Stimulated activated CD4-positive, alpha-beta T cell treated with anti-CD3 and anti-CD28 coated beads, Interleukin-2, amount 100 ng/mL, for 48 hours (primary cell): ENCODE data around the gene FBRSL1.
"Not testable (repeated sequence)": the region's sequence is repeated elsewhere in the genome, so short reads cannot be mapped to it uniquely, and the experiment has no call there.

Experiments used
- DNase-seq, 2 donors: peaks; one replicate each; pipeline ENCODE4 v3.0.0-alpha.2; 2020

FBRSL1 gene

DNA sequence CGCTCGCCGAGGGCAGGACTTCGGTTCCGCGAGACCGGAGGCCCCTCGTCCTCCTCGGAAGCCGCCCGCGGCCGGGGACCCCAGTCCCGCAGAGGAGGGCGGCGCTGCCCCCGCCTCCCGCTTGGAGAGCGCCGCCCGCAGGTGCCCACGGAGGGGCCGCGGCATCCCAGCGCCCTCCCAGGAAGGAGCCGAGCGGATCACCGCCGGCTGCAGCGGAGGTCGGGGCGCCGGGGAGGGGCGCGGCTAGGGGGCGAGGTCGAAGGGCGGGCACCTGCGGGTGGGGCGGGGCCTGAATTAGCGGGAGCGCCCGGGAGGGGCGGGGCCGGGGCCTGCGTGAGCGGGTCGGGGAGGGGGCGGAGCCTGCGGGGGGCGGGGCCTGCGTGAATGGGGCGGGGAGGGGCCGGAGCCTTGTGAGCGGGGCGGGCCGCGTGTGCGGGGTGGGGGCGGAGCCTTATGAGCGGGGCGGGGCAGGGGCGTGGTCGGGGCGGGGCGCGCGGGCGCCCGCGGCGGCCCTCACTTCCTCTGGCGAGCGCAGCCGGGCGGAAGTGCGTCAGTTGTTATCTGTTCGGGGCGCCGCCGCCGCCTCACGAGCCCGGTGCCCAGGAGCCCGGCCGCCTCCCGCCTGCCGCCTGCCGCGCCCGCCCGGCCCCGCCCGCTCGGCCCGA is at the start of gene FBRSL1:
FBRSL1 (plus strand) TSS at position 550 of the 665 bp plus-strand sequence.
- peak; percentile 81 to 94 for DNase-seq

DNA sequence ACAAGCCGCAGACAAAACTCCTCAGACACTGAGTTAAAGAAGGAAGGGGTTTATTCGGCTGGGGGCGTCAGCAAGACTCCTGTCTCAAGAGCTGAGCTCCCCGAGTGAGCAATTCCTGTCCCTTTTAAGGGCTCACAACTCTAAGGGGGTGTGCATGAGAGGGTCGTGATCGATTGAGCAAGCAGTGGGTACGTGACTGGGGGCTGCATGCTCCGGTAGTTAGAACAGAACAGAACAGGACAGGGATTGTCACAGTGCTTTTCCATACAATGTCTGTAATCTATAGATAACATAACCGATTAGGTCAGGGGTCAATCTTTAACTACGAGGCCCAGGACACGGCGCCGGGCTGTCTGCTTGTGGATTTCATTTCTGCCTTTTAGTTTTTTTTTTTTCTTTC is 49.5 kb upstream of the FBRSL1 start:
- DNase-seq, result not testable (repeated sequence)

DNA sequence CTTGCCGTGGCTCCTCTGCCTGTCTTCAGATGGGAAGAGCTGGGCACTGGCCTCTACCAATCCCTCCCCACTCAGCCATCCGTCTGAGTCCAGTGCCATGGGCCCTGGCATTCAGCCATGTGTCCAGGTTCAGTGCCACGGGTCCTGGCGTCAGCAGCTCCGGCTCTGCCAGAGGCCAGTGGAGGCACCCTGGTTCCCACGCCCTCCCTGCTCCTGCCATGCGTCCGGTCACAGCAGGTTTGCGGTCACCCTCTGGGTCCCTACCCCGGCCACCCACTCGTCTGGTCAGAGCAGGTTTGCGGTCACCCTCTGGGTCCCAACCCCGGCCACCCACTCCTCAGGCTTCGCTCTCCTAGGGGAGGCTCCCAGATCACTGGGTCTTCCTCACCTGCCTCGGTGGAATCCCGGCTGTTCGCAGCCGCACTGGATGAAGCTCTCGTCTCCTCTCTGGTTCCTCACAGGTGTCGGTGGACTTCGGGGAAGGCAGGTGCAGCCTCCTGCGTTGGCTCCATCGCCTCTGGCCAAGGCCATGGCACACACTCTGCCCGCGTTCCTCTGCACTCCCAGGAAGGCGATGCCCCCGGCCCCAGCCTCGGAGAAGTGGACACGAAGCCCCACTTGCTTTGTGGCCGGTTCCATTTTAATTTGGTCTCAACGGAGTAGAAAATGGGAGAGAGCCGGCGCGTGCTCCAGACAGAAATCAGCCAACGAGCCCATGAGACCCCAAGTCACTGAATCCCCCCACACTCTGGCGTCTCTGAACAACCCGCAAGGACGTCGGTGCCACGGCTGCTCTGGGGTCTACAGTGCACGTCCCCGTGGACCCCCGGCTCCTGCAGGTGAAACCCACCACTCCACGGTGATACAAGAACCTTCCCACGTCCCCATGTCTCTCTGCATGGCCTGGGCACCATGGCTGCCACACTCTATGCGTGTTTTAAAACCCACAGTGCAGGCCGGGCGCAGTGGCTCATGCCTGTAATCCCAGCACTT is 47.8 kb upstream of the FBRSL1 start:
- DNase-seq, result no peak

DNA sequence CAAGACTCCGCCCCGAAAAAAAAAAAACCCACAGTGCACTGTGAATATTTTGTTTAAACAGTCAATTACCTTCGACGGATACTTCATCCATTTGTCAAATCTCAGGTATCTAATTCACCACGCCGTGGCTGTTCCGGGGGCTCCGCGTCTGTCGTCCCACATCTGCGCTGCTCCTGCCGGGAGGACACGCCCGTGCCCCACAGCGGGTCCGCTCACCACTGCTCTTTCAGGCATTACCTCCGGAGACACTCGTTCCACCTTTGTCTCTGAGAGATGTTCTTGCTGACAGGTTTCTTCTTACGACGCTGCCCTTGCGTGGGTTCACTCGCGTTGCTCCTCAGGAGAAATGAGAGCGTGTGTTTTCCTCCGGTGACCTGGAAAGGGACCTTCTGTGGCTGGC is 46.9 kb upstream of the FBRSL1 start:
- DNase-seq, result no peak

DNA sequence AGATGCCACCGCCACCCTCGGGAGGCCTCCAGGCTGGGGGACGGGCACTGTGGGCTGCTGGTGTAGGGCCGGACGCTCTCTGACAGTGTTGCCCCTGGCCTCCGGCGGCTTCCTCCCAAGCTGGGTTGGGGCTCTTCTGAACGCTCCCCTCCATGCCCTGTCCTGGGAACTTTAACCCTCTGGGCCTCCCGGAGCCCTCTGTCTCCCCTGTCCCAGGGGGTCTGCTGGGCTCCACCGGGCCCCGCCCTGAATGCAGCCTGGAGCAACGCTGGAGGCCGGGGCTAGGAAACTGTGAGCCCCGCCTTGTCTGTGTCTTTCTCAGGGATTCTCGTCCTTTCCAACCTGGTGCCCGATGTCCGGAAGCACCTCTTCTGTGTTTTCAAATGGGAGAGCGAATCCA is 45.7 kb upstream of the FBRSL1 start:
- no peak for DNase-seq

DNA sequence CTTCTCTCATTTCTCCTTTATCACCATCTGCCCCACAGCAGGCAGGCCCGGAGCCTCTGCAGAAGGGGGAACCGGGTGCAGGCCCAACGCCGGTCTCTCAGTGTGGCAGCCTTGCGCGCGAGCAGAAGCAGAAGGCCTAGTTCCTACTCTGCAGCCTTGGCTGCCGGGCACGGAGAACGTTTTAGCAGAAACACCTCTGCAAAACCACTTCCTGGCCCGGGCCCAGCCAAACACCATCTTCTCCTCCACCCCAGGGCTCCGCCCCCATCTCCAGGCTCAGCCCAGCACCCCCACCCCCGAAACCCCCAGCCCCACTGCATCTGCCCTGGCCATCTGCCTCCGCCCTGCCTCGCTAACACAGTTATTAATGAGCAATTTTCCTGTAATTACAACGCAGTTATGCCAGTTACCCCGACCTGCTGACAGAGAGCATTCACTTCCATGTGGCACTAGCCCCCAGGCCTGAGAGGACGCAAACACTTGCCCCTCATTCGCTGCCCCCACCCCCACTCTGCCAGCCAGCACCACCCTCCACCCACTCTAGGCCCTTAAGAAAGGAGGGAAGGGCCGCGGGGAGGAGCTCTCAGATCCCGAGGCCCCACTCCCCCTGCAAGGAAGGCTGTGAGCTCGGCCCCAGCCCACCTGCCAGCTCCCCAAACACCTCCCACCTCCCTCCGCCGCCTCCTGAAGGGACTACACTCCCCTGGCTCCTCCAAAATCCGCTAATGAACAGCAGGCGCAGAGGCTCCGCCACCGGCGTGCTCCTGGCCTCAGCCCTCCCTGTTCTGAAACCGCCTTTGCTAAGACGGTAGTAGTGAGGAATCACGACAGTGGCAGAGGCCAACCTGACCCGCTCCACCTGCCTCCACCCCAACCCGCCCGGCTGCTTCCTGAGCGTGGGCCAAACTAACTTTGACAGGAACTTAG is 44.7 kb upstream of the FBRSL1 start:
- DNase-seq, result peak; percentile 67 to 76

DNA sequence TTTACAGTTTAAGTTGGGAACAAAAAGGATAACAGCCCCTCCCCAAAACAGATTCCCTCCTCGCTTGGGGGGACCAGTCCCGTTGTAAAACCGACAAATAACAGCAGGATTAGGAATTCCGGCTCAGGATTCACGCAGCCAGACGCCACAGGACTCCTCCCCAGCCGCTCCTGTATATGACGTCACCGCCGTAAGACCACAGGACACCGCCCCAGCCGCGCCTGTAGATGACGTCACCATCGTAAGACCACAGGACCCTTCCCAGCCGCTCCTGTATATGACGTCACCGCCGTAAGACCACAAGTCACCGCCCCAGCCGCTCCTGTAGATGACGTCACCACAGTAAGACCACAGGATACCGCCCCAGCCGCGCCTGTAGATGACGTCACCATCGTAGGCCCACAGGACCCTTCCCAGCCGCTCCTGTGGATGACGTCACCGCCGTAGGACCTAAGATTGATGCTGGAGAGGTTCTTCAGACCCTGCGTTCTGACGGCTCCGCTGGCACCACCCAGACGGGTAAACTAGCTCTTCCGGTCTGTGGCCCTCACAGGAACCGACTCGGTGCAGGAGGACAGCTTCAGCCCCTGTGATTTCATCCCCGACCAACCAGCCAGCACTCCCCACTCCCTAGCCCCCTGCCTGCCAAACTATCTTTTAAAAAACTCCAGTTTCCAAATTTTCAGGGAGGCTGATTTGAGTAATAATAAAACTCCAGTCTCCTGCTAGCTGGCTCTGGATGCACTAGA is 43.9 kb upstream of the FBRSL1 start:
- DNase-seq, result peak; percentile 39 to 50

DNA sequence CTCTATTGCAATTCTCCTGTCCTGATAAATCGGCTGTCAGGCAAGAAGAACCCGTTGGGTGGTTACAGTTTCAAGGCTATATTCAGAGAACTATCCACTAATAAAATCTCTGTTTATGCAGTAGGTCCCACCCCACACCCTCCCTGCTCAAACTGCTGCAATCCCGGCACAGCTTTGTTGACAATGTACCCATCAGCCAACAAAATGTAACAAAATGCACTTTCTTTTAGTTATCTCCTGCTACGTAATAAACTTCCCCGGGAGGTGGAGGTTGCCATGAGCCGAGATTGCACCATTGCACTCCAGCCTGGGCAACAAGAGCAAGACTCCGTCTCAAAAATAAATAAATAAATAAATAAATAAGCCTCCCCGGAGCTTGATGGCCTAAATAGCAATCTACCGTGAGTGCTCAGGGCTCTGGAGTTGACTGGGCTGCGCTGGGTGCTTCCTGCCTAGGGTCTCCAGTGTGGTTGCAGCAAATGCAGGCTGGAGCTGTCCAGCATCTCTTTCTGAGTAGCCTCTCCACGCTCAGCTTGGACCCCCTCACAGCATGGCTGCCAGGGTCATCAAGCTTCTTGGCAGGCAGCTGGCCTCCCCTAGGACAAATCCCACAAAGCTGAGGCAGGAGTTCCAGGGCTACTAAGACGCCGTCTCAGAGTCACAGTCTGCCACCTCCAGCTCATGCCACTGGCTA is 43.2 kb upstream of the FBRSL1 start:
- DNase-seq, result no peak

DNA sequence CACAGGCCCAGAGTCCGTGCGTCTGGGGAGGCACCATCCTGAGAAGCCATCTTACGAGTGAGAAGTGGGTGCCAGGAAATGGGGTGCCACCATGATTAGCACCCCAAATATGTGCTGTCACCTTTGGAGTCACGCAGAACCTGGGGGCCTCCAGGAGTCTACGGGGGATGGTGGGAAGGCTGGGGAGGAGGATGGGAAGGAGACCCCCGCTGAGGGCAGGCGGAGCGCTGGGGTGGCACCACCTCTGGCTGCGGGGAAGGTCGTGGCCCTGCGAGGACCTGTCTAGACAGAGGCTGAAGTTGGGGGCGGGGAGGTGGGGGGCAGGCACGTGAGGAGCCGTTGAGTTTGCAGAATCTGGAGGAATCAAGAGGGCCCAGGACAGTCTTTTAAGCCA is 42.6 kb upstream of the FBRSL1 start:
- DNase-seq, result no peak

DNA sequence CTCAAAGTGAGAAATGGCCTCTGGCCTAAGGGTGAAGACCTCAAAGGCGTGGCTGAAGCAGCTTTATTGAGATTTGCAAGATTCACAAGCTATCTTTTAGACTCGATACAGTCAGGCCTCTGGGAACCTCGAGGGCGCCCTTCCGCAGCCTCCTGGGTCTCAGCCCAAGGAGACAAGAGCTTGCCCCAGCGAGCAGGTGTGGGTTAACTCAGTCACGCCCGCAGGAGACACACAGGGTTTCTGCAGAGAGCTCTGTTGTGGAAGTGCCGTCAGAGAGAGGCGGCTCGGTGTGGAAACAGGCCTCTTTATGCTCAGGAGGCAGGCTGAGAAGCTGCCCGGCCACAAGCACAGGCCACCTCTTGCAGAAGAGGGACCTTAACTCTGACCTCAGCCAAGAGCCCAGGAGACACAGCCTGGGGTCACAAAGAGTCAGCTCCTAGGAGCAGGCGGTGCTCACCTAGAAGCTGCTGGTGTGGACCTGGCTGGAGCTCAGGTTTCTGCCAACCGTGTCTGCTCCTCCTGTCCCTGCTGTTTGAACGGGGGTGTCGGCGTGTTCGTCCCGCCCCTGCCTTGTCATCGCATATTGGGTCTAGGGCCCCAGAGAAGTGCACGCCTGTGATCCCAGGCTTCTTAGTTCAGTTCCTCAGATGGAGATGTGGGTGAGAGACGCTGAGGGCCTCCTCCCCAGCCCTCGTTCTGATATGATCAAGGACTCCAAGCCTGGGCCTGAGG is 42.1 kb upstream of the FBRSL1 start:
- DNase-seq, result no peak

DNA sequence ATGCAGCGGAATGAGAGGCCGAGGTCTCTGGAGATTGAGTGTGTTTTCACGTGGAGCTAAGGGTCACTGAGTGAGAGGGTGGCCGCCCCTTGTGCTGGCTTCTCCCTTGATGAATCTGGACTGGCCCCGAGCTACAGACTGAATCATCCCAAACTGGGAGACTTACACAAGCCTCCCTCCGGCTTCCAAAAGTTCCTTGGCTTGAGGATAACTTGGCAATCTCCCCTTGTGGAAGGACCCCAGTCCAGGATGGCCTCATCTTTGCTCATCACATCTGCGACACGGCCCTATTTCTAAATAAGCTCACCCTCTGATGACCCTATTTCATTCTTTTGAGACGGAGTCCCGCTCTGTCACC is 41.5 kb upstream of the FBRSL1 start:
- DNase-seq, result no peak

DNA sequence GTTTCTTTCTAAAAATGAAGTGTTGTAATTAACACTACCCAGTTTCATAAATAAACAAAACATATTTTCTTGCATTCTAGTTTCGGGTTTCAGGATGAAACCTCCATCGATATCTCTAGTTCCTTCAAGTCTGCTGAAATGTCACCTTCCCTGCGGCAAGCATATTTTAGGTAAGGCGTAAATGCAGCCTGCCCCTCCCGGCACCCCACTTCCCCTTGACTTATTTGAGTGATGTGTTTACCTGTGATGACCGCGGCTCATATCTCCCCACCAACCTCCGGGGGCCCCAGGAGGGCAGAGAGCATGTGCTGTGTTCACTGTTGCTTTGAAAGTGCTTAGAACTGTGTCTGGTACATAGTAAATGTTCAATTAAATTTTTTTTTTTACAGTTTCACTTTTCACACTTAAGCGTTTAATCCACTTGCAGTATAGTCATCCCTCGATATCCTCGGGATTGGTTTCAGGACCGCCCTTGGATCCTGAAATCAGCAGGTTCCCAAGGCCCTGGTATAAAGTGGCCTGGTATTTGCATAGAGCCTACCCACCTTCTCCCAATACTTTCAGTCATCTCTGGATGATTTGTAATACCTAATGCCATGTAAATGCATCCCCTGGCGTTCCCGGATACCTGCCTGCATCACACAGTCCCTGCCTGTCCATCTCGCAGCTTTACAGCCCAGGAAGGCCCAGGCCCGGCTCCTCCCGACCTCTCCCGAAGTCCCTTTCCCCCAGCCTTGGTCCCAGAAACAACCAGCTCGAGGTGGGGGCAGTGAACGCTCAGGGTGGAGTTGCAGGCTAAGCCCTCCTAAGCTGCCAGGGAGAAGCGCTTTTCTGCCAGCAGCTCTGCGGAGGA is 40.2 kb upstream of the FBRSL1 start:
- no peak for DNase-seq

DNA sequence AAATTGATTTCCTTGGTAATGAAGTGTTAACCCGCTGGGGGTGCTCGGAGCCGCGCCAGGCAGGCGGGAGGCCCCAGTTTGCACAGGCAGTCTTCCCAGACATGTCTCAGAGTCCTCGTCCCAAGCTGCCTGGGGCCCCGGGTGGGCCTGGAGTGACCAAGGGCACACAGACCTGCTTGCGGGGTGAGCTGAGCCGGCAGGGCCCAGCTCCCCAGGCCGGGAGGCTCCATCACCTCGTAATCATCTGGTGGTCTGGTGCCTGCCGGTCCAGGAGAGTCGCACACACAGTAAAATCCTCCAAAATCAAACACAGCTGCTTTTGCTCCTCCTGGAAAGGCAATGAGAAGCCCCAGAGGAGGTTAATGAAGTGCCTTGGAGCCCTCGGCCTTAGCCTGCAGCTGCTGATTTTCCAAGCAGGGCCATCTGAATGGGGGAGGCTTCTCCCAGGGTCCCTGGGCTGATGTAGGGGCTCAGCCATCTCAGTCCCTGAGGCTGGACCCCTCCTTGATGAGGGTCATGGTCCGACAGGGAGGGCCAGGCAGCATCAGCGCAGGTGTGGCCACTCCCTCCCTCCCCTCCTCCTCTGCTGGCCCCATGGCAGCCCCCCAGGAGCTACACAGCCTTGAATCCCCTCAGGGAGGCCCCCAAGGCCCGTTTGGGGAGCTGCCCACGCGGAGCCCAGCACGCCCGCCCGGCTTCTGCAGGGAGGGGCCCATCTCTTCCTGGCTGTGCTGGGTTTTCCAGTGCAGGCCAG is 39.4 kb upstream of the FBRSL1 start:
- no peak for DNase-seq

DNA sequence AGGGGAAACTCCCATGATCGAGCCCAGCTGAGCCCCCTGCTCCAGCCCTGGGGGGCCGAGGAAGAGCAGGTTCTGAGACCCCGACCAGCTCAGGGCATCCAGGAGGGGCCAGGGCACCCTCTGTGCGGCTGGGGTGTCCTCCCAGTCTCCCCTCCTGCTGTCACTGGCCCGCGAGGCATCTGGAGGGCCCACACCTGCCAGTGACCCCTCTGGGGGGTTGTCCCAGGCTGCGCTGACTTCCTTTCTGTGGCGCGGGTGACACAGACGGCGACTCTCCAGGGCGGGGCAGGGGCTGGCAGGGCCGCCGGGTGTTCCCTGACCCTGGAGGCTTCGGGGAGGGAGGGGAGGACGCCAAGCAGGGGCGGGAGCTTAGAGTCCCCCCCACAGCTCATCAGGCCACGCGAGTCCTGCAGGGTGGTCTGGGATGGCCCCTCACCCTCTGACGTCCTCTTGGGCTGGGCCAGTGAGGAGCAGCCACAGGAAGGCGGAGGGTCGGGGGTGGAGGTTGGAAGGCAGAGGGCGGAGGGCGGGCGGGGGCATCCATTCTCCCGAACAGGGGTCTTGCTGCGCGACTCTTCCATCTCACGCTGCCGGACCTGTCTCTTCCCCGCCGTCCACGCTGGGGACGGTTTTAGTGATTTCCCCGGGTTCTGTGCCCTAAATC is 38.6 kb upstream of the FBRSL1 start:
- DNase-seq, result no peak

DNA sequence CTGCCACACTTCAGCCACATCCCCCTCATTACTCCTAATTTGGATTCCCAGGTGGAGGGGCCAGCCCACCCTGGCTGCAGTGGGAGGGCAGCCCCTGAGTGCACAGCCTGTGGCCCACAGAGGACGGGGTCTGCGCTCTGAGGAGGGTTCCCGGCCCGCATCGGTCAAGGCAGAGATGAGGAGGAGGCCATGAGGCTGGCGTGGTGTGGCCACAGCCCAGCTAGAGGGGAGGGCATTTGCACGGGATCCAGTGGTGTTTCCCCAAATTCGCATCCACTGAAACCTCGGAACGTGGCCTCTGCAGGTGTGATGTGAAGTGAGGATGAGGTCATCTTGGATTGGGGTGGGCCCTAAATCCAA is 38.1 kb upstream of the FBRSL1 start:
- no peak for DNase-seq

DNA sequence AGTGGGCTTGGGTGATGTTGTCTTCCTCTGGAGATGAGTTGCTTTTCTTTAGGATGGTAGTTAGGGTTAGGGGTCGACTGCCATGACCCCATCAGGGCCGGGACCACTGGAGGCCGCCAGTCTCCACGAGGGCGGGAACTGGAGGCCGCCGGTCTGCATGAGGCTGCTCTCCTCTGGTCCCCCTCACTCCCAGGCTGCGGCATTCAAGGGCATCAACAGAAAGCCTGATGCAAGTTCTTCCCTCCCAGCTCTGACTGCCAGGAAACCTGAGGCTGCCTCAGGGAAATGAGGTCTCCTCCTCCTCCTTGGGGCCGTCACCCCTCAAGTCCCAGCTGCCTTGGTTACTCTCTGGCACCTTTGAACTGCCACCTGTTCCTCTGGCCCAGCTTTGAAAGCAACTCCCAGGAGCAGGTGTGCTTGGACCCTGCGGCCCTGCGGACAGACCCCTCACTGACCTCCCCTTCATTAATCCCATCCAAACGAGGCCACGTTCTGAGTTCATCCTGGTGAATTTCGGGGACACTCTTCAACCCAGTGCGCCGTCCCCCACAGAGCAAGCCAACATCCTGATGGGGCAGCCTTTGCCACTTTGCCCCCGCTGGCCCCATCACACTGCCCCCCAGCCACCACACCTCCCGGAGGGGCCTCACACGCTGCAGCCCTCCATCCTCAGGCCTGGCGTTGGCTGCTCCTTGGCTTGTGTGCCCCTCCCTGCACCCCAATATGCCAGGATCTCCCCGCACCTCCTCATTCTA is 37.2 kb upstream of the FBRSL1 start:
- no peak for DNase-seq

DNA sequence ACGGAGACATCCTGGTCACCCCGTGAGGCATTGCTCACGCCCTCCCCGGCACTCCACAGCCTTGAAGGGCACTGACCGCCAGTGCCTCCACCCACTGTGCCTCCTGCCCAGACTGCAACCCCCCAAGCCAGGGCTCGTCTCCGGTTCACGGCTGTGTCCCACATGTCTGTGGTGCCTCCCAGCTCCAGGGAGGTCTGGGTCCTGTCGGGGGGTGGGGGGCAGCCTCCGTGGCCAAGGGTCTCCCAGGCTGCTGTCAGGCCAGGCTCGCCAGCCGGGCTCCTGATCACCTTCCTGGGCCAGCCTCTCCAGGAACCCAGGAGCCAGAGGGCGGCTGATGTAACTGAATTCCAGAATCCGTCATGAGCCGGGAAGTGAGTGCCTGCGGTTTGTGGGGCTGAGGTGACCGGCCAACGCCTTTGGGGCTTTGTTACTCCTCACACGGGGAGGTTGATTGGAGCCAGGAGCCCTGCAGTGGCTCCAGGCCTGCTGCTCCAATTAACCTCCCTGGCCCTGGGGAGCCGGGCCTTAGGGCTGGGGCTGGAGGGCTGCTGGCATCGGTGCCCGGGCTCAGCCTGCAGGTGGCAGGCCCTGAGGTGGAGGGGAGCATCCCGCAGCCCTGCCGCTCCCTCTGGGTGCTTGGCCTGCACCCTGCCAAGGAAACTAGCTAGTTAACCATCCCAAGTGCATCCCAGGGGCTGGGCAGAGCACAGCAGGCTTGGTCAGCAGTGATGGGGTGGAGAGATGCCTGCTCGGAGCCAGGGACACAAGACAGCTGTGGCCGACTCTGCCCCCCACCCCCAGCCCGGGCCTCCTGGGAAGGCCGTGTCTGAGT is 36.4 kb upstream of the FBRSL1 start:
- no peak for DNase-seq
